GM19328 (cell line): Measurements from ENCODE around the gene ZNF428.
"Not testable (repeated sequence)": the region's sequence is repeated elsewhere in the genome, so short reads cannot be mapped to it uniquely, and the experiment has no call there.

Experiments used
- ATAC-seq: cut with Tn5 transposase; IDR thresholded peaks from one replicate; pipeline ENCODE4 v1.9.1; 2021; ENCODE audit warnings: mild to moderate bottlenecking, moderate library complexity; ENCODE audit not compliant: unreplicated experiment

Gene ZNF428

DNA sequence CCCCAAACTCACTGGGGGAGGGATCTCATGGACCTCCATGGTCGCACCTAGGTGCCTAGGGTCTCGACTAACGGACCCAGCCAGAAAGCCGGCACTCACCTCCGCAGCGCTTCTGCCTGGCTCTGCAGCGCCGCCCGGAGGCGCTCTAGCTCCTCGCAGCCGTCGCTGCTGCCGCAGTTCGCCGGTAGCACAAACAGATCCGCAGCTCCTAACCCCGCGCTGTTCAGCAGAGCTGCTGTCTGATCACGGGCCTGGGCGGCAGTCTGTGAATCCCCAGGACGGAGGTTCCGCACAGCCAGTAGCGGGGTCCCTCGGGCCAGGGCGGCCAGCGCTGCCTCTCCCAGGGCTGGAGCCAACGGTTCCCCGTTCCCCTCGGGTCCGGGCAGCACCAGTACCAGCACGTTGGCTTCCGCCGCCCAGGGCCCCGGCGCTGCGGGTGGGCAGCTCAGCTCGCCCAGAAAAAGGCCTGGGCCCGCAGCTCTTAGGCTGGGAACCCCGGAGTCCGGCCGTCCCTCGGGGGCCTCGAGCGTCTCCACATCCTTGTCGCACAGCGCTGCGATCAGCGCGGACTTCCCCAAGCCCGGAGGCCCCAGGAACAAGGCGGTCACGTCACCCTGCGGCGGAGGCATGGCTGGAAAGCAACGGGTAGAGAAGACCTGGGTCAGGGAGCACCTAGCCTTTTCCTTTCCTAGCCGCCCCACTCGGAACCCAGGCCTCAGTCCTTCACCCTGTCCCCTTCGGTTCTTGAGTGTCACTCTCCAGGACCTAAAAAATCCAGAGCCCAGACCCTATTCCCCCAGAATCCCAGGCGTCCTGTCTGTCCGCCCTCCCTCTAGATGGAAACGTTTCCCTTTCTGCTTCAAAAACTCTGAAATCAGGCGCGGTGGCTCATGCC, 24.5 kb downstream of the ZNF428 start:
- no peak for ATAC-seq

DNA sequence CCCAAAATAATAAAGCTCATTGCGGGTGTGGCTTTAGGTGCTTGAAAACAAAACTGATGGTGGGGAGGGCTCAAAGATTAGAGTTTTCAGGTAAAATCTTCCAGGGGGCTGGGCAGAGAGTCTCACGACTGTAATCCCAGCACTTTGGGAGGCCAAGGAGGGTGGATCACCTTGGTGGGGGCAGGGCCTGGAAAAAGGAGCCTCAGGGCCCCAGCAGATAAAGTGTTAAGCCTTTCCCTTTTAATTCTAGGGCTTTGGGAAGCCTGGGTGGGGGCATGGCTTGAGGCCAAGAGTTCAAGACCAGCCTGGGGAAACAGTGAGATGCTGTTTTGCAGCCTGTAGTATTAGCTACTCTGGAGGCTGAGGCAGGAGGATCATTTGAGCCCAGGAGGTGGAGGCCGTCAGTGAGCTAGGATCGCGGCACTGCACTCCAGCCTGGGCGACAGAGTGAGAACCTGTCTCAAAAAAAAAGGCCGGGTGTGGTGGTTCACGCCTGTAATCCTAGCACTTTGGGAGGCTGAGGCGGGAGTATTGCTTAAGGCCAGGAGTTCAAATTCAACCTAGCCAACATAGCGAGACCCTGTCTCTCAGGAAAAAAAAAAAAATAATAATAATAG, 25.2 kb downstream of the ZNF428 start:
- no peak for ATAC-seq

DNA sequence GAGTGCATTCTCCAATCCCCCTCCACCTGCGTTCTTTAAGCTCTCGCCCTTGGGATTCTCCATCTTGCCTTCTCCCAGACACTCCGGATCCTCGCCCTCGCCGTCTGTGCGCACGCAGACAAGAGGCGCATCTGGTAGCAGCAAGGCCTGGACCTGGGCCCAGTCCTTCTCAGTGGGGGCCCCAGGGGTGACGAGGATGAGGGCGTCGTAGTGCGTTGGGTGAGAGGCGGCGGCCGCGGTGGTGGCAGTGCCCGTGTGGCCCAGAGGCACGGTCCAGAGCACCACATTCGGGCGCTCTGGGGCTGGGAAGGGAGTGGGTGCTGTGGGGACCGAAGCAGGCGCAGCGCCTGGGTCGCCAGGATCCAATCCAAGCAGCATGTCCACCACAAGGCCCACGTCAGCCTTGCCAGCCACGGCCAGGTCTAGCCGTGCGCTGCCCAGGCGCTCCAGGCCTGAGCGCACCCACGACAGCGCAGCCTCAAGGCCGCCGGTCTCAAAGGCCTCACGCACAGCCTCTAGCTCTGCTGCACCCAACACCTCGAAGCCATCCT, 26.6 kb downstream of the ZNF428 start:
- ATAC-seq = no peak

DNA sequence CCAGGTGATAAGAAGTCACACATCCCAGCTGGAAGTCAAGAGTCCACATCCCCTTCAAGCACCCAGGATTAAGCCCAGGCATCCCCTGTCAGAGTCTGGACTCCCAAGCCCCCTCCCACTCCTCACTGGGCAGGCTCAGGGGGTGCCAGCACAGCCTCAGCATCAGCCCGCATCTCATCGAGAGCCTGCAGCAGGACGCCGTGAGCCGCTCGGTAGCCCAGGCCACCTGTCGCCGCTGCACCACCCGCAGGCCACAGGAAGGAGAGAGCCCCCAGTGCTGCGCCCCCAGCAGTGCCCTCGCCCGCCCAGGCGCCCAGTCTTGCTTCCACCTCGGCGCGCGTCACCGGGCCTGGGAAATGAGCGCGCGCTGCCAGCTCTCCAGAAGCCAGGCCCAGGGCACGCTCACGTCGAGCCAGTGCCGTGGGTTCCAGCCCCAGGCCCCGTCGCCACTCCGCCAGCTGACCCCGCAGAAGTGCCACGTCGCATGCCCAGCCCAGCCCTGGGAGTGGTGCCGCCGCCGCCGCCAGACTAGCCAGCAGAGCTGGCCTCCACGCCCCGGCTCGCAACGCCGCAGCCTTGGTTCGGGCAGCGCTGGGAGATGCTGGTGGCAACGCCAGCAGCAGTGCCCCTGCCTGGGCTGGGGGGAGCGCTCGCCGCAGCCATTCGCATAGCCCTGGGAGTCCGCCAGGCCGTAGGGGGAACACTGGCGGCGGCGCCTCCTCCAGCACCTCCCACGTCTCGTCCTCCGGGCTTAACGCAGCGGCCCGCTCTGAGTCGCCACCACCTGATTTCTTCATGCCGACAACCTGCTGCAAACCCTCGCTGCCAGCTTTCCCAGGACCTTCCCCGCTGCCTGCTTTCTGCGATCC, 27.3 kb downstream of the ZNF428 start:
- ATAC-seq = no peak

DNA sequence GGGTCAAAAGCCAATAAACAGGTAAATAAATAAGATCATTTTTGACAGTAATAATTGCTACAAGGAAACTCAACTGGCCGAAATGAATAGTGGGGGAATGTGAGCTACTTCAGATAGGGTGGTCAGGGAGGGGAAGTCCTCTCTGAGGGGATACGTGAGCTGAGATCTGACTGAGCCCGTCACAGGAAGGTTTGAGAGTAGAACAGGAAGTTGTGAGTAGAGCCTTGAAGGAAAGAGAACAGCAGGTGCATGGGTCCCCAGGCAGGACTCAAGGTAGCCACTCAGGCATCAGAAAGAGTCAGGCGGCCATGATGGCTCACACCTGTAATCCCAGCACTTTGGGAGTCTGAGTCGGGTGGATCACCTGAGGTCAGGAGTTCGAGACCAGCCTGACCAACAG, 29.8 kb downstream of the ZNF428 start:
- no peak for ATAC-seq

DNA sequence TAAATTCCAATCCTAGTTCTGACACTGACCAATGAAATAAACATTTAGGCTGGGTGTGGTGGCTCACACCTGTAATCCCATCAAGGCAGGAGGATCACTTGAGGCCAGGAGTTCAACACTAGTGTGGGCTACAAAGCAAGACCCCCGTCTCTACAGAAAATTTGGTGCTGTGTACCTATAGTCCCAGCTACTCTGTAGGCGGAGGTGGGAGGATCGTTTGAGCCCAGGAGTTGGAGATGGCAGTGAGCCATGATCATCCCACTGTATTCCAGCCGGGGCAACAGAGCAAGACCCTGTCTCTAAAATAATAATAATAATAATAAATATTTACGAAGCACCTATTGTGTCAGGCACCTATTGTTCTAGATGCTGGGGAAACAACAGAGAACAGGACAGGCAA, 30.2 kb downstream of the ZNF428 start:
- no peak for ATAC-seq

DNA sequence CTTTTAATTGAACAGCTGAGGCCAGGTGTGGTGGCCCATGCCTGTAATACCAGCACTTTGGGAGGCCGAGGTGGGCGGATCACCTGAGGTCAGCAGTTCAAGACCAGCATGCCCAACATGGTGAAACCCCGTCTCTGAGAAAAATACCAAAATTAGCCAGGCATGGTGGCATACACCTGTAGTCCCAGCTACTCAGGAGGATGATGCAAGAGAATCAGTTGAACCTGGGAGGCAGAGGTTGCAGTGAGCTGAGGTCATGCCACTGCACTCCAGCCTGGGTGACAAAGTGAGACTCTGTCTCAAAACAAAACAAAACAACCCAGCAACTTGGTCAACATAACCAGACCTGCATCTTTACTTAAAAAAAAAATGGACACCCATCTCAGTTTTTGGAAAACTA, 32.4 kb downstream of the ZNF428 start:
- ATAC-seq = not testable (repeated sequence)

DNA sequence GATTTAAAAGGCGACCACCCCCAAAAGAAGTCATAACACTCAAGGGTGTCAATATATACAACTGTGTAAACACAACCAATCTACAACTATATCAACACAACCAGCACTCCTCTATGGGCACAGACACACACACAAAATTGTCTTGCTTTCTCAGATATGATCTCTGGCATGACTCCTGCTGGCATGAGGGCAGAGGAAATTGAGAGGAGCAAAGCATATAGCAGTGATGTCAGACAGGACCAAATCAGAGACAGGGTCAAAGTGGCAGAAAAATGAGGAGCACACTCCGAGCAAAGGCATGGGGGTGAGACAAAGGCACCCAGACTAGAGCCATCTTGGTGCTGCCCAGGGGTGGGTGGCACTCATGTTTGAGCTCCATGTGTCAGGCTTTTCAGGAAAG, 33.1 kb downstream of the ZNF428 start:
- ATAC-seq = no peak

DNA sequence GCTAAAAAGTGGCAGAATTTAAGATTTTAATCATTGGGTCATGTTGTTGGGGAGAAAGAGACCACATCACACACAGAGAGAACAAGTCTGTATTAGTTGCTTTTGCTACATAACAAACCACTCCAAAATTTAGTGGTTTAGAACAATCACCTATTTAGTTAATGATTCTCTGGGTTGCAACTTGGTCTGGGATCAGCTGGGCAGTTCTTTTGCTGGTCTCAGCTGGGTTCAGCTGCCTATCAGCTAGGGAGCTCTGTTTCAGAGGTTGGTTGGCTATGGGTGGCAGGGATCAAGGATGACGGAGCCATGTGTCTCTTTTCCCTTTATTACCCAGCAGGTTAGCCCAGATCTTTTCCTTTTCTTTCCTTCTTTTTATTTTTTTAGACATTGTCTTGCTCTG, 34.9 kb downstream of the ZNF428 start:
- no peak for ATAC-seq

DNA sequence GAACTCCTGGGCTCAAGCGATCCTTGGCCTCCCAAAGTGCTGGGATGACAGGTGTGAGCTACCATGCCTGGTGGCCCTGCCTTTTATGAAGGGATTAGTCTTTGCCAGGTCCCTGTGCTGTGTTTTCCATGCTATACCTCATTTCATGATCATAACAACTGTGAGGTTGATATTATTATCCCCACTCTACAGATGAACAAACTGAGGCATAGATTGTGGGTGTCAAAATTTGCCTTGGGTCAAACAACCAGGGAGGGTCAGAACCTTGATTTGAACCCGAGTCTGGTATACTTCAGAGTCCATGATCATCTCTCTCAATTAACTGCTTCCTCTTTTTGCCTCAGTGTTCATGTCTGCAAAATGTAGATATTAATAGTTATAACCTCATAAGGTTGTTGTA, 36.9 kb downstream of the ZNF428 start:
- no peak for ATAC-seq

DNA sequence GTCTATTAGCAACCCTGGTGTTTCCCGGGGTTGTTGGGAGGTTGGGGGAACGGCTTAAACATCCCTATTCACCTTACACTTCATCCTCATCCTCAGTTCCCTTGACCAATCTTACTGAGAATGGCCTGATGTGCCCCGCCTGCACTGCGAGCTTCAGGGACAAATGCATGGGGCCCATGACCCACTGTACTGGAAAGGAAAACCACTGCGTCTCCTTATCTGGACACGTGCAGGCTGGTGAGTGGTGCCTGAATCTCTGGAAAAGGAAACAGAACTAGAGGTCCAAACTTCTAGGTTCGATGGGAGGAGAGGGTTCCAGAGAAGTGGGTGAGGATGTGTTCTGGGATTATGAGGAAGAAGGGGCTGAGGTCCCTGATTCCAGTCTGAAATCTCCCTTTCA, 38.0 kb downstream of the ZNF428 start:
- no peak for ATAC-seq

DNA sequence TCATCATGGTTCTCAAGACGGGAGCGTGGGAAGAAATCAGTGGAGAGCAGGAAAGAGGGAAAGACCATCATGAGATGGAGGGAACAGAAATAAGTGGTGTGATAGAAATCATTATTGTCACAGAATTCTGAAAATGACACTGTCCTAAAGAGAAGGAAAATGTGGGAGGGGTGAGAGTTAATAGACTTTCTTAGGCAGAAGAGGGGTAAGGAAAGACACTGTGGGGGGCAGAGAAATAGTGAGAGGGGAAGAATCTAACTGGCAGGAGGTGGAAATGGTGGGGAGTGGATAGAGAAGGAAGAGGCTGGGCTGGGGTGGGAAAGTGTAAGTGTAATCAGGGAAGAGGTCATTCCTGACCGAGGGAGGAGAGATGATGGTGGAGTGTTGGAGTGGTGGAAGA, 40.6 kb downstream of the ZNF428 start:
- ATAC-seq = no peak

DNA sequence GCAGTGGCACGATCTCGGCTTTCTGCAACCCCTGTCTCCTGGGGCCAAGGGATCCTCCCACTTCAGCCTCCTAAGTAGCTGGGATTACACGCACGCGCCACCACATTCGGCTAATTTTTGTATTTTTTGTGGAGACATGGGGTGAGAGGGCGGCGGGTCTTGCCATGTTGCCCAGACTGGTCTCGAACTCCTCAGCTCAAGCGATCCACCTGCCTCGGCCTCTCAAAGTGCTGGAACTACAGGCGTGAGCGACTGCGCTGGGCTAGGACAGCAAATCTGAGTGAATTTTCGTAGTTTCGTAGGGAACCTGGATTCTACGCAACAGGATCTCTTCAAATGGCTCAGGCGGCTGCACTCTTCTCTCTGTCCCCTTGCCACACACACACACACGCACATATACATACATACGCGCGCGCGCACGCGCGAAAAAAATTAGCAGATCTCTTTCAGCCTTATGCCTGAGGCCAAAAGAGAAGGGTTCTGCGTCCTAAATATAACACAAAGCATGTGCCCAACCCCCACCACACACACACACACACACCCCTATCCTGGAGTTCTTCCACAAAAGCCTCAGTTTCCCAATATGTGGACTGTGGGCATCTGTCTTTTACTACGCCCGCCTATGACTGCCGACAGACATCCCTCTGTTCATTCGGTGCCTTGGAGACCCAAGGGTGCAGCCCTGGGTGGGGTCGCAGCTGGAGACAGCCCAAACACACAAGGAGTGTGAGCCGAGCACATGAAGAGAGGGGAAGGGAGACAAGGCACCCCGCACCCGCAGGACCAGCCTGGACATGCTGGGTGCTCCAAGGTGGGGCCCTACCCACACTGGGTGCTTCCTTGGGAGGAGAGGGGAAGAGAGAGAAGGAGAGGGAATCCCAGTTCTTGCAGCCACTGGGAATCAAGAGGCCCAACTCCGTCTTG, 43.2 kb downstream of the ZNF428 start:
- no peak for ATAC-seq

DNA sequence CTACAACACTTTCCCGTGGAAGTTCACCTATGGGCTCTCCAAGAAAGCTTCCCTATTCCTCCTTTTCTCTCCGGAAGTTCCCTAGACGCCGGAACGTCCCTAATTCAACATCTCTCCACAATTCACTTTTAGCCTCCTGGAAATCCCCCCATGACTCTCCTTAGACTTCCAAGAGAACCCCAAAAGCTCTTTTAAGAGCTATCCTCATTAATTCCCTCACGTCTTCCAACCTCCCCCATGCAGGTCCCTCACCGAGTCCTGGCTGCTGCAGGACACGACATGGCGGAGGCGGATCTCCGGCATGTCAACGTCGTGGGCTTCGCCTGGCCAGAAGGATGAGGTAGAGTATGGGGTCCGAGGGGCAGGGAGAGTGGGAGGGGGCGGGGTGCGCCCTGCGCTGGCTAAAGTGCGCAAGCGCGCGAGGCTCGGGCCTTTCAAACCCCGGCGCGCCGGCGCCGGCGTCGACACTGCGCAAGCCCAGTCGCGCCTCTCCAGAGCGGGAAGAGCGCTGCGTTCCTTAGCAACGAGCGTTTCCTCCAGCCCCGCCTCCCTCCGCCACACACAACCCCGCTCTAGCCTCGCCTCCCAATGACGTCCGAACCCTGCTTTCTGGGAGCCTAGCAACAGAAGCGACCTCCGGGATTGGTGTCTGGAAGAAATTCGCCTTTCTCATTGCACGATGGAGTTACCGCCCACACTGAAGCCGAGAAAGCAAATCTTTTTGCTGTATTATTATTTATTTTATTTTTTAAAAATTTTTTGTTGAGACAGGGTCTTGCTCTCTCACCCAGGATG, 44.1 kb downstream of the ZNF428 start, which contains the start of the genes PINLYP and XRCC1:
Gene PINLYP, plus strand, starts transcription at position 646 of the 795 bp plus-strand sequence. CDS start 1,391 bp downstream, outside the sequence.
Gene XRCC1, minus strand, starts transcription at position 372 of the 795 bp plus-strand sequence. Its CDS starts 69 bp downstream, at position 303.
- peak; percentile 92 for ATAC-seq

DNA sequence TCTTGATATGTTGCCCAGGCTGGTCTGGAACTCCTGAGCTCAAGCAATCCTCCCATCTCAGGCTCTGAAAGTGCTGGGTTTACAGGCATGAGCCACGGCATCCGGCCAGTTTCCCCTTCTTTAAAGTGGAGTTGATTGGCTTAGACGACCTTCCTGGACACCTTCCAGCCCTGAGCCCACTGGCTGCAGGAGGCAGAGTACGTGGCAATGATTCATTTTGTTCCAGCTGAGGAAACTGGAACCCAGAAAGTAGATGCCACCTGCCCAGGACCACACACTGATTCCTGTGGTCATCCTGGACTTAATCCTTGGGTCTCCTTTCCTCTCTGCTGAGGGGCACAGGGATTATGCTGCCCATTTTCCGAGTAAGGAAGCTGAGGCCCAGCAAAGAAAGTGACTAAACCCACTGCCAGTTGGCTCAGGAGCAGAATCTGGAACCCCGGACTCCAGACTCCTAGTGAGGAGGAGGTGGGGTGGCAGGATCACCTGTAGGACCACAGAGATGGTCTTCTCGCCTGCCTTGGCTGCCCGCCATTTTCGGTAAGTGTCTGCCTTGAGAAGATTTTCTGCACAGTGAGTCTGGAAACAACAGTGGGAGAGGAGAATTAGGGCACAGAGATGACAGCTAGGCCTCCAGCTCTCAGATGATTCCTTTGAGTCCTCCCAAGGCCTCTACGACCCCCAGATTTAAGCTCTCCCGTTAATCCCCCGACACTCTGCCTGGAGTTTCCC, 44.8 kb downstream of the ZNF428 start:
- ATAC-seq = no peak

DNA sequence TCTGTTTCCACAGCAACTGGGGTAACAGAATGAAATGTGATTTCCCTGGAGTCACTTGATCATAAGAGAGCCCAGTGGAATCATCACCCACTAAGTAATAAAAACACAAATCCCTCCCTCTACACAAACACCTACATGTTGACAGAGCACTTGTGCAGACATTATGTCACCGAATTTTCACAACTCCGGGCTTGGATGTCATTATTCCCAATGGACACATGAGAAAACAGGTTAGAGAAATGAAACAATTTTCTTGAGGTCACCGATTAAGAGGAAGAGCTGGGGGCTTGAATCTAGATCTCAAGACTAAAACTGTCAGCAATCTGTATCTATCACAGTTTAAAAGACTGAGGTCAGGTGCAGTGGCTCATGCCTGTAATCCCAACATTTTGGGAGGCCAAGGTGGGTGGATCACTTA, 47.2 kb downstream of the ZNF428 start:
- ATAC-seq = no peak

DNA sequence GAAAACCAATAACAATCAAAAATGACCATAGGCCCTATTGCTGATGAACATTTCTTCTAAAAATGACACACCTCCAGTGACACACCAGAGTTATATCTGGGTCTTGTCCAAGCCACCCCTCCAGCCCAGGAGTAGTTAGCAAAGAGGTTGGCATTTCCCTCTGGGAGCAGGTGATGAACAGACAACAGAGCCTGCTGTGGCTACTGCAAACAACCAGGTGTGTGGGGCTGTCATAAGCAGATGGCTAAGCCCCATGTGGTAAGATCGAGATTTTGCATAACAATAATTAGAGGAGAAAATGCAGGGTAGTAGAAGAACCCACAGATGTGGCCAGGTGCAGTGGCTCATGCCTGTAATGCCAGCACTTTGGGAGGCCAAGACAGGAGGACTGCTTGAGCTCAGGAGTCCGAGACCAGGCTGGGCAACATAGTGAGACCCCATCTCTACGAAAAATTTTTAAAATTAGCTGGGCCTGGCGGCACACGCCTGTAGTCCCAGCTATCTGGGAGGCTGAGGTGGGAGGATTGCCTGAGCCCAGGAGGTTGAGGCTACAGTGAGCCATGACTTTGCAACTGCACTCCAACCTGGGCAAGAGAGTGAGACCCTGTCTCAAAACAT, 49.1 kb downstream of the ZNF428 start:
- ATAC-seq = no peak

DNA sequence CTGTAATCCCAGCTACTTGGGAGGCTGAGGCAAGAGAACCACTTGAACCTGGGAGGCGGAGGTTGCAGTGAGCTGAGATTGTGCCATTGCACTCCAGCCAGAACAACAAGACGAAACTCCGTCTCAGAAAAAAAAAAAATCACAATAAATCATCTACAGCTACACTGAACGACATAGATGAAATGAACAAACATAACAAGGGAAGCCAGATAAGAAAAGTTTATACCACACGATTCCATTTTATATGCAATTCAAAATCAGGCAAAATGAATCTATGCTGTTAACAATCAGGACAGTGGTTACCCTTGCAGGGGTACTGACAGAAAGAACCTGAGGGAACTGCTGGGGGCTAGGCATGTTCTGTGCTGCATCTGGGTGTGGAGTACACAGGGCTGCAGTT, 49.8 kb downstream of the ZNF428 start:
- ATAC-seq = no peak
